MG63 (cell line): Measurements from ENCODE around the gene KIF2A. TPM values are rescaled to one million over a fixed set of nuclear protein-coding genes. Genes with fewer than 3 reads are reported as not detected.
A peak's percentile ranks its signal among the peaks of the same experiment; 100 is the strongest.

Source experiments
- DNase-seq: peaks from one replicate; pipeline ENCODE4 v3.0.0-alpha.2; 2020
- H3K27me3 ChIP-seq: fragments of 250-450 bp; sonication (Bioruptor Pico); 2 replicates; pipeline ENCODE4 v1.5.1; 2020; ENCODE audit warnings: mild to moderate bottlenecking, moderate library complexity
- H3K36me3 ChIP-seq: fragments of 250-450 bp; sonication (Bioruptor Pico); 2 replicates; pipeline ENCODE4 v1.5.1; 2020; ENCODE audit warnings: mild to moderate bottlenecking, moderate library complexity
- H3K4me3 ChIP-seq: fragments of 250-450 bp; sonication (Bioruptor Pico); 2 replicates; pipeline ENCODE4 v1.5.1; 2020; ENCODE audit warnings: mild to moderate bottlenecking, moderate library complexity
- H3K9me3 ChIP-seq: fragments of 250-450 bp; sonication (Bioruptor Pico); 2 replicates; pipeline ENCODE4 v1.5.1; 2020; ENCODE audit warnings: mild to moderate bottlenecking, moderate library complexity
- total RNA-seq: library from RNA; depleted of rRNA; stranded (reverse); fragments of >200 nt; shearing (Covaris generic); gene quantifications from 2 replicates; pipeline ENCODE4 v1.2.3, GENCODE V29; 2014; ENCODE audit warnings: low replicate concordance; rRNA removed

The KIF2A gene
- 27.4 and 29.4 TPM in 2 replicates for total RNA-seq

DNA sequence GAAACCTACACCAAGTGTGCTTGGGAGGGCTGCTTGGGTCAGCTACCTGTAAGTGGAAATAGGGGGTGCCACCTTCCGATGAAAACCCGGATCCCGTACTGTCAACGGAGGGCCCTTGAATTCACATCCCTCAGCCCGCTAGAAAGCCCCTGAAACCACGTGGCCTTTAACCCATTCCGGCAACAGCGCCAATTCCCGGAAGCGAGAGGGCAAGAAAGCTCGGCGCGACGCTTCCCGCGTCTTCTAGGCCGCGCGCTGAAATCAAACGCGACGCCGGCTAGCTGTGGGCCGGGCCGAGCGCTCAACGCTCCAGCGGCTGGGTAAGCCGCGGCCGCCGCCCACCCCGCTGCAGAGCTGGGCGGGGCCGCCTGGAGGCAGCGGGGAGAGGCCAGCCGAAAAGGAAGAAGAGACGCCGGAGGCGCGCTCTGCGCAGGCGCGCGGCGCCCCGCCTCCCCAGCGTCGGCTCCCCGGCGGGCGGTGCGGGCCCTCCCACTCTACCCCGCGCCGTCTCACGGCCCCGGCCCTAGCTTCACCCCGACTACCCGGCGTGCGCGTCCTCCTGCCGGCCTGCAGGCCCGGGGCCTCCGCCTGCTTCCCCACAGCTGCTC, at the start of gene KIF2A:
Gene KIF2A (plus strand): TSS at position 492 of the 608 bp plus-strand sequence. CDS start 267 bp downstream, outside the sequence.
- peak; percentile 92 for DNase-seq
- no peaks in the 10 kb centered on the region for H3K9me3 ChIP-seq
- H3K4me3 ChIP-seq, result peak within 1 kb of the TSS; percentile 94
- H3K36me3 ChIP-seq, result peaks cover 20% of the 10 kb centered on the region
- H3K27me3 ChIP-seq, result no peaks in the 10 kb centered on the region

DNA sequence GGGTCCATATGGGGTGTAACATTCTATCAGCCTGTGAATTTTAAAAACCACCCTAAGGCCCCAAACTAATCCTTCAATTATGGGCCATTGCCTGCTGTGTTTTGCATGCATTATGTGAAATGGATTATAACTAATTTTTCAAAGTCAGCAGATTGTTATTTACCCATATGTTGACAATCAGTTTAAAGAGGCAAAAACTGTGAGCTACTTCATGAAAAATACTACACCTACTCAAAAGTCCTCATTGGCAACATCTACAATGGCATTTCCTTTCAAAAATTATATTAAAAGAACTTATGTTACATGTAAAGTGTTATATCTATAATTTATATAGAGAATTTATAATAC, 49.0 kb upstream of the KIF2A start:
- H3K9me3 ChIP-seq, result no peaks in the 10 kb centered on the region
- no peak for DNase-seq
- no peak overlapping the region for H3K4me3 ChIP-seq
- no peaks in the 10 kb centered on the region for H3K27me3 ChIP-seq
- no peaks in the 10 kb centered on the region for H3K36me3 ChIP-seq

DNA sequence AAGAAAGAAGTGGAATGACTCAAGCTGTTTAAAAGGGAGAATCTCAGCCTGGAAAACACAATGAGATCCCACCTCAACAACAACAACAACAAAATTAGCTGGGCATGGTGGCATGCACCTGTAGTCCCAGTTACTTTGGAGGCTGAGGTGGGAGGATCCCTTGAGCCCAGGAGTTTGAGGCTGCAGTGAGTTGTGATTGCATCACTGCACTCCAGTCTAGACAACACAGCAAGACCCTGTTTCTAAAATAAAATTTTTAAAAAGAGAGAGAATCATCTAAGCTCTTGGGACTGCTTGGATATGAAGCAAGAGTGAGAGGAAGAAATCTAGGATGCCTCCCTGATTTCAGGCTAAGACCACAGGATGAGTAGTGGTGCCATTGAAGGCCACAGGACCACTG, 47.4 kb upstream of the KIF2A start:
- no peaks in the 10 kb centered on the region for H3K27me3 ChIP-seq
- DNase-seq, result no peak
- no peak overlapping the region for H3K4me3 ChIP-seq

DNA sequence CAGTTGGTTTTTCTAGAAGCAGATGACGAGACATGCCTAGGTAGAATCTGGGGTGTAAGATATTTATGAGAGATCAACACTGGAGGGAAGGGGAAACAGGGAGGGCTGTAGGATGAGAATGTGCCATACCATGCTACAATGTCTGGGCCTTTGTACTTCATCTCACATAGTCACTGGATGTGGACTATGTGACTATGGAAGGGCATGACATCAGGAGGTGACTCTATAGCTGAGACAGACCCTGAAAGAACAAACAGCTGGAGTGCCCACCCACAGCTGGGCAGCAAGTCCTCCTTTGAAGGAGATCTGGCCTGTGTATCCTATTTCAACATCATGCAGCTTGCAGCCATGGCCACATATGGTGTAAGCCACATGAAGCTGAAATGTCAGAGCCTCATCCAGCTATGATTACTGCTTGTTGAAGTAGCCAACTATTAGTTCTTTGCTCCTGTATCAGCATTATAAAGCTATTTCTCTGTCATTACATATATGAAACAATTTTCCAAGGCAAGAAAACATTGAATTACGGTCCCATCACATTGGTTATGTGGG, 46.2 kb upstream of the KIF2A start:
- DNase-seq, result no peak
- Histone ChIP-seq H3K36me3 (no peaks in the 10 kb centered on the region), H3K27me3 (no peaks in the 10 kb centered on the region), H3K4me3 (no peak overlapping the region), H3K9me3 (no peaks in the 10 kb centered on the region)

More for the DNA sequence above, 47.4 kb upstream of the KIF2A start:
- H3K9me3 ChIP-seq, result no peaks in the 10 kb centered on the region
- no peaks in the 10 kb centered on the region for H3K36me3 ChIP-seq

DNA sequence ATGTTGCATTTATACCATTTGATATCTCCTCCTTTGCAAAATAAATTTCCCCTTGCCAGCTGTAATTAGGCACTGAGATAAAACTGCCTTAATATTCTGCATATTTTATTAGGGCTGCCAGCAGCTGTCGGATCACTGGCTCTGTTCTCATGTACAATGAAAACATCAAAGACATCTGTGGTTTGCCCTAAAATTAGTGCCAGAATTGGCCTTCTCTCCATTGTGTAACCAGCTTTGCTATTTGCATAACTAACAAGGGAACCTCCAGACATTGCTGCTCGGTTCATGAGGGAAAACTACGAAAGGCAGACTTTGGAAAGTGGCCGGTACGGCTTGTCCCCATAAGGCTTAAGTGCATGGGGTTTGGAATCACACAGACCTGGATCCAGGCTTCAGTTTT, 45.5 kb upstream of the KIF2A start:
- no peaks in the 10 kb centered on the region for H3K36me3 ChIP-seq
- H3K27me3 ChIP-seq, result no peaks in the 10 kb centered on the region
- H3K4me3 ChIP-seq, result no peak overlapping the region
- no peak for DNase-seq
- no peaks in the 10 kb centered on the region for H3K9me3 ChIP-seq

DNA sequence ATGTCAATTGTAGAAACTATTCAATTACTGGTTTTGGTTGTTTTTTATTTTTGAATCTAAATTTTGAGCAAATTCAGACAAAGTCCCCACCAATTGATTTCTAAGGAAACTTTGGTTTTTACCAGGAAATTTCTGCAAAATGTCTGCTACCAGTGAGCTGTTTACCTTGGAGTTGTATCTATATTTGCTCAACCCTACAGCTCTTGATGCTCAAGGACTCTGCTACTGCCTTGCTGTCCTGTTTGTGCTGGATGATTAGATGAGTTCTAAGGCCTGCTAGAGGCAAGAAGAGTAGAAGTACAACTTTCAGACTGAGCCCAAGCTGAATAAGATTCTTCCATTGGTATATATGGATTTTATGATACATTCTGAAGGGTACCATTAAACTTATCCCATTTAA, 42.6 kb upstream of the KIF2A start:
- no peak for DNase-seq

DNA sequence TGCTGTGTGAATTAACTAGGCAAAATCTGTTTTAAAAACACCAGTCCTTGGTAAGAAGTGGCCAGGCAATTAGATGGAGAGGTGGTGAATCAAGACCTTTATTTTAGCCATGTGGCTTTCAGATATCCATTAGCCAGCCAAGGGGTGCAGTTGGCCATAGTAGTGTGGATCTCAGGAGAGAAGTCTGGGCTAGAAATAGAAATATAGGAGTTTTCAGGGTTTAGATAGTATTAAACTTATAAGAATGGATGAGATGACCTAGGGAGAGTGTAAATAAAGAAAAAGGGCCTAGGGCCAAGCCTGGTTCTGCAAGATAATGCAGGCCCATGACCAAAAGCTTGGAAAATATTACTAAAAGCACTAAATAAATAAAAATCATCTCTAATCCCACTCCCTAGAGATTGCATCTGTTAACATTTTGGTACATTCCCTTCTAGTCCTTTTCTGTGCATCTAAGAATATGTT, 40.3 kb upstream of the KIF2A start:
- Histone ChIP-seq H3K4me3 (no peak overlapping the region), H3K36me3 (no peaks in the 10 kb centered on the region), H3K9me3 (no peaks in the 10 kb centered on the region), H3K27me3 (no peaks in the 10 kb centered on the region)
- DNase-seq, result no peak

More for the DNA sequence above, 42.6 kb upstream of the KIF2A start:
- Histone ChIP-seq H3K4me3 (no peak overlapping the region), H3K27me3 (no peaks in the 10 kb centered on the region), H3K9me3 (no peaks in the 10 kb centered on the region), H3K36me3 (no peaks in the 10 kb centered on the region)

DNA sequence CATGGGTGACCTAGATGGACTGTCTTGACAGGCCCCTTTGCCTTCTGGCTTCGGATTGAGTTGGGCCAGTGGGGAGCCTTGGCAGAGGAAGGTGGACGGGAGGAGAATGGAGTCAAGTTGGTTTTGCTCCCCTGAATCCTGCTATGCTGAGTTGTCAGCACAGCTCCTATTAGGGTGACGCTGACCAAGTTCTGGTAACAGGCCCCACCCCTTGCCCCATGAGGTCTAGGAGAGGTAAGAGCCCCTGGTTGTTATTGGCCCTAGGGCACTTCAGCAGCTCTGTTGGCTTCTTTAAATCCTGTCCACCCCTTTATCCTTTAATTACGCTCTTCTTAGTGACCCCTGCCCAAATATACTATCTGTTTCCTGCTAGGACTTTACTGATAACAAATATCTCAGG, 39.4 kb upstream of the KIF2A start:
- no peak for DNase-seq
- Histone ChIP-seq H3K36me3 (no peaks in the 10 kb centered on the region), H3K9me3 (no peaks in the 10 kb centered on the region), H3K4me3 (no peak overlapping the region), H3K27me3 (no peaks in the 10 kb centered on the region)

DNA sequence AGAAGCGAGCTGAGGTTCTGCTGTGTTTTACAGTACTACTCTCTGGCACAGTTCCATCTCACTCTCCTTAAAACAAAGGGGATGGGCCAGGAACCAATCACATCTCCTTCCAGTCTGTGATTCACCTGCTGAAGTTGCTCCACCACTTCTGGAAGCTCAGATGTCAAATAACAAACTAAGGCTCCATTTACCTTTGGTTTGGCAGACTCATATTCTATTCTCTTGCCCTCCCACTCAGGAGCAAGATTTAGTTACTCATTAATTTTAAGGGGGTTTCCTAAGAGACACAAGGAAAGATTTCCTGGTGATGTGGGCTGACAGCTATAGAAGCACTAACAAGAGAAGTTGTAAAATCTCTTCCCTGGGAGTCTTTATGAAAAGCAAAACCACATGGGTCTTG, 37.8 kb upstream of the KIF2A start:
- no peak overlapping the region for H3K4me3 ChIP-seq
- no peak for DNase-seq
- H3K9me3 ChIP-seq, result no peaks in the 10 kb centered on the region
- no peaks in the 10 kb centered on the region for H3K36me3 ChIP-seq
- H3K27me3 ChIP-seq, result no peaks in the 10 kb centered on the region

DNA sequence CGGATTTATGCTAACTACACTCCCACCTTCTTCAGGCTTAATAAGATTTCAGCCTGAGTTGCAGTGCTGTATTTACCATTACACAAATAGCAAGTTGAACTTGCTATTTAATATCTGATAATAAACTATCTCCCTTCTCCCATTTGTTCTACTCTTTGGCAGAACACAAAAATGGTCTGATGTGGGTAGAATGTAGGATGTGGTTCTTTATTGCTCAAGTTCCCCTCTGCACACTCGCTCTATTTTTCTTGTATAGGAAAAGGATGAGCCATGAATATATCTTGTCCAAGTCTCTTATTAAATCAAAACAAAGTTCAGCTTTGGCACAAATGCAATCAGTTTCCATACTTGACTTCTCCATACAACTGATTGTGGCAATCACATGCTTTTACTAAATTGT, 37.2 kb upstream of the KIF2A start:
- Histone ChIP-seq H3K27me3 (no peaks in the 10 kb centered on the region), H3K36me3 (no peaks in the 10 kb centered on the region), H3K9me3 (no peaks in the 10 kb centered on the region), H3K4me3 (no peak overlapping the region)
- no peak for DNase-seq

DNA sequence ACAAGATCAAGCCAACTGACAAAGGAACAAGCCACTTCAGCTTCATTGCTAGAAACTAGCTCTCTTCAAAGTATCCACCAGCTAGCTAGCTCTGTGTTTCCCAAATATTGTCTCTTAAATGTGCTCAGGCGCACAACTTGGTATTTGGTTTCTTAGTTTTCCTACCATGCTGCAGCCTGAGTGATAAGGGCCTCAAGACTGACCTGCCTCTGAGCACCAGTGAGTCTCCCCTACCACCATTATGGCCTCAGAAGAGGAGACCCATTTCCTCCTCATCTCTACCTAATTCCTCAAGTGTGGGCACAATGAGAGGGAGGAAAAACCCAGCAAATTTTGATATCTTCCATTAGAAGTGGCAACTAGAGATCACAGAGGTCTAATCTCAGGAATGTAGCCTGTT, 34.6 kb upstream of the KIF2A start:
- Histone ChIP-seq H3K27me3 (no peaks in the 10 kb centered on the region), H3K9me3 (no peaks in the 10 kb centered on the region), H3K36me3 (no peaks in the 10 kb centered on the region), H3K4me3 (no peak overlapping the region)
- no peak for DNase-seq

DNA sequence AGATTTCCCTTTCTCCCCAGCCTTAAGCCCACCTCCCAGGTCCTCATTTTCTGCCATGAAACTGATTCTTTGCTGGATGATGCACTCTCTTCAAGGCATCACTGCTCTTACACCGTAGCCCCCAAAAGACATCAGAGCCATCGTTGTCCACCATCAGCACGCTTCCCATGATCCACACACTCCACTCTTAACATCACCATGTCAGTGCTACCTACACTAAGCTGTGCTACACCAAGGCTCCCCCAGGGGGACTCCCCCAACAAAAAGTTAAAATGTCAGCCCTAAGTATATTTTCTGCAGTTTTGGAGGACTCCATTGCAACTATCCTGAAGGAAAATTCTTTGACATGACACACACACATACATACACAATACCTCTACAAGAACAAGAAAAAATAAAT, 34.1 kb upstream of the KIF2A start:
- no peaks in the 10 kb centered on the region for H3K36me3 ChIP-seq
- no peaks in the 10 kb centered on the region for H3K27me3 ChIP-seq
- DNase-seq, result no peak
- H3K9me3 ChIP-seq, result no peaks in the 10 kb centered on the region
- no peak overlapping the region for H3K4me3 ChIP-seq

DNA sequence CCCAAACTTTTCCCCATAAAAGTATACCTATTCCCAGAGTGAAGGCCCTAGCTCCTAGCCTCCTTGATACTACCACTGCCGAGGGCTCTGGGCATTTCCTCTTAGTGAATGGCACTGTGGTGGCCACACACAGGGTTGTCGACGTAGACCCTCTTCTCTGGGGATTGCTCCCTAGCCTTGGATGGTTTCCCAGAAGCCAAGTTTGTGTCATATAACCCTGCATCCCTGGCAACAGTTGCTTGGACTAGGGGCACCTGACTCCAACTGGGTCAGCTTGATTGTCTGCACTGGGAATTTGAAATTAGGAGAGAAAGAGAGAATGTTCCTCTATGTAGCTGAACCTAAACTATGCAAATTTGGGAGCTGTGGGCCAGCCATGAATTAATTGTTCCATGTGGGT, 32.3 kb upstream of the KIF2A start:
- no peaks in the 10 kb centered on the region for H3K9me3 ChIP-seq
- no peaks in the 10 kb centered on the region for H3K27me3 ChIP-seq
- DNase-seq, result no peak
- no peaks in the 10 kb centered on the region for H3K36me3 ChIP-seq
- no peak overlapping the region for H3K4me3 ChIP-seq

DNA sequence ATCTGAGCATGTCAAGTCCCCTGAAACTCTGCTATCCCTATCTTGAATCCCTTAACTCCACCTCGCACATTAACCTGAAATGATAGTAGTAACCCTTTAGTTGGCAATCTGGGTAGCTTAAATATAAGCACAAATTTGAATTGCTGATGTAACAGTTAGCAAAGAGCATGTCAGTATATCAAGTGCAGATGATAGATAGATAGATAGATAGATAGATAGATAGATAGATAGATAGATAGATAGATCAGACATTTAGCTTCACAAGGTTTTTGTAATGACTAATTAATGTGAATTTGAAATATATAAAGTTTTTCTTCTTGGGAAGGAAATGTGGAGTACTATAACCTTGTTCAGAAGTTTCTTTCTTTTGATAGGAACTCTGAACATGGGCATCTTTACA, 30.4 kb upstream of the KIF2A start:
- H3K4me3 ChIP-seq, result no peak overlapping the region
- H3K27me3 ChIP-seq, result no peaks in the 10 kb centered on the region
- H3K36me3 ChIP-seq, result no peaks in the 10 kb centered on the region
- no peak for DNase-seq
- H3K9me3 ChIP-seq, result no peaks in the 10 kb centered on the region

DNA sequence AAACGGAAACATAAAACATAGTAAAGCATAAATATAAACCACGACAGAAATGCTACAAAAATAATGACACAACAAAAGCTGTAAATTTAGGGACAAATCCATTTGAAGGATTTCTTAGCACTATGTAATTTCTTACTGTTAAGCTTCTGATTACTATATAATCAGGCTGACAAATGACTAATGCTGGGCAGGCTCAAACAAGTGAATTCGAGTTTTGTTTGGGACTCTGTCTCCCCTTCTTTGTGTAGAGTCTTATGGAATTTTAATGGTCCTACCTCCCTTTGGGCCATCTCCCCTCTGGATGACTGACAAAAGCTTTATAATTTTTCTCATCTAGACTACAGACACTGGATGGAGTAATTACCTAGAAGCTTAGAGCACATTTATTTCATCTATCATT, 24.6 kb upstream of the KIF2A start:
- no peak for DNase-seq

DNA sequence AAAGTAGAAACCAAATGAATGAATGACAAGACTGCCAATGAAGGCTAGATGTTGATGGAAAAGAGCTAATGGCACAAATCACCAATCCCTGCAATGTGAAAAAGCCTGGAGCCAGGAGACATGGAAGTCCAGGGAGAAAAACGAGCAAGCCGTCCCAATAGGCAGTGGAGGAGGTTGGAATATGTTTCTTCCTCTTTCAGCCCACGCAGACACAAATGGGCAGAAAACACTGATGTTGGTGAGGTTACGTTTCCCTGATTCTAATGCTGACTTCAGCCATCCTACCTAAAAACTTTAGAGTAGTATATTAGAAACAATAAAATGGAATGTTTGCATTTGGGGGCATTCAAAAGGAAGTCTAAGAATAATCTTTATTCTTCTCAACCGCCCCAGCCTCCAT, 23.9 kb upstream of the KIF2A start:
- Histone ChIP-seq H3K36me3 (no peaks in the 10 kb centered on the region), H3K4me3 (no peak overlapping the region), H3K27me3 (no peaks in the 10 kb centered on the region), H3K9me3 (no peaks in the 10 kb centered on the region)
- DNase-seq, result no peak

More for the DNA sequence above, 24.6 kb upstream of the KIF2A start:
- Histone ChIP-seq H3K36me3 (no peaks in the 10 kb centered on the region), H3K4me3 (no peak overlapping the region), H3K27me3 (no peaks in the 10 kb centered on the region), H3K9me3 (no peaks in the 10 kb centered on the region)

DNA sequence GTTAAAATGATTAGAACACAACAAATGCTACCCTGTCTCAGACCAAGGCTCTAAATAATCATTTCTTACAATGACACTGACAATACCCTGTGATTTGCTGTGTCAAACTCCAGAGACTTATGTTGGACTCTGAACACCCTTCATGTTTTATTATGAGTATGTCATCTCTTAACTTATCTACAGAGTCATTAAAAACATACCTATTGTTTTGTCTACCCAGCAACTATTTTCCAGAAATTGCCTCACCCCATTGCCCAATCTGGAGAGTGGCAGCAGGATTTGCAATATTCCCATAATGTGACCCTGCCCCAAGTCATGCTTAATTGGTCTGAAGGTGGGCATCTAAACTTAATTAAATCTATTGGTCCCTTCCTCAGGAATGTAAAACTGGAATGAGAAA, 23.0 kb upstream of the KIF2A start:
- H3K9me3 ChIP-seq, result no peaks in the 10 kb centered on the region
- H3K36me3 ChIP-seq, result no peaks in the 10 kb centered on the region
- DNase-seq, result no peak
- H3K27me3 ChIP-seq, result no peaks in the 10 kb centered on the region
- H3K4me3 ChIP-seq, result no peak overlapping the region

DNA sequence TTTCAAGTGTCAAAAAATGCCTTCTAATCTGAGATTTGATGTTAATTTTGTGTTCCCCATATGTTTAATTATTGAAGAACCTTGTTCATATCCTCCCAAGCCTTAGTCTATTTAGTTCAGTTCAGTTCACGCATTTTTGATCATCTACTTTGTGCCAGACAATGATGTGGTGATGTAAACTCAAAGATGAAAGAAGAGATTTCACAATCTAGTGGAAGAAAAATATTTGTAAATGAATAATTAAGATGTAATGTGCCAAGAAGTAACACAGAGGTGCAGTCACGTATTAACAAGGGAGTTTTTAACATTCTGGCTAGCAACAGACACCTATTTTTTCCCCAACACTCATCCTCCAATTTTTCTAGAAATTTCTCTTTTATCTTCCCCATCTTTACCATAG, 22.1 kb upstream of the KIF2A start:
- Histone ChIP-seq H3K36me3 (no peaks in the 10 kb centered on the region), H3K4me3 (no peak overlapping the region), H3K27me3 (no peaks in the 10 kb centered on the region), H3K9me3 (no peaks in the 10 kb centered on the region)
- no peak for DNase-seq
